Loucy (cell line): ENCODE results near the gene SOWAHA.

Experiments
- CTCF ChIP-seq: fragments of 200-600 bp; sonication (generic); conservative IDR thresholded peaks from 2 replicates; pipeline ENCODE4 v1.5.1; 2014; ENCODE audit warnings: mild to moderate bottlenecking, antibody characterized with exemption, low read length
- EZH2phosphoT487 ChIP-seq: fragments of 200-600 bp; IDR thresholded peaks from 2 replicates; pipeline ENCODE4 v1.6.1; 2018; ENCODE audit warnings: antibody characterized with exemption, mild to moderate bottlenecking, moderate library complexity, borderline replicate concordance

- no peak for TF ChIP-seq CTCF
- TF ChIP-seq EZH2phosphoT487 = no peak
These were observed 749 bp downstream of the SOWAHA start for GRCh38 chr5:132813599-132814502.
